Thymus (tissue), 11 donors: ENCODE data around the gene SOX30. TPM values are rescaled to one million over a fixed set of nuclear protein-coding genes. Genes with fewer than 3 reads are reported as not detected.

Source experiments
- DNase-seq, 9 donors: peaks; one replicate each; pipeline ENCODE4 v3.0.0-alpha.2; 2013; ENCODE audit warnings: low spot score in 9 of 9, low read depth in 6 of 9, missing footprints in 1 of 9
- H3K27ac ChIP-seq, 2 donors: one replicate each; pipeline ENCODE4 v1.5.1; 2013; ENCODE audit warnings: control low read depth in 1 of 2, low read depth in 1 of 2, low read length in 1 of 2, mild to moderate bottlenecking in 1 of 2, moderate library complexity in 1 of 2
- H3K27me3 ChIP-seq, 2 donors: one replicate each; pipeline ENCODE4 v1.5.1; 2013; ENCODE audit warnings: low read length in 1 of 2; ENCODE audit not compliant: control insufficient read depth in 2 of 2, insufficient read depth in 1 of 2
- H3K36me3 ChIP-seq, 2 donors: one replicate each; pipeline ENCODE4 v1.5.1; 2013; ENCODE audit warnings: low read length in 1 of 2, mild to moderate bottlenecking in 1 of 2, moderate library complexity in 1 of 2; ENCODE audit not compliant: control insufficient read depth in 2 of 2, insufficient read depth in 2 of 2
- H3K4me1 ChIP-seq, 2 donors: one replicate each; pipeline ENCODE4 v1.5.1; 2013; ENCODE audit warnings: low read length in 2 of 2; ENCODE audit not compliant: control insufficient read depth in 2 of 2, insufficient read depth in 2 of 2
- H3K4me3 ChIP-seq, 2 donors: one replicate each; pipeline ENCODE4 v1.5.1; 2013; ENCODE audit warnings: low read length in 2 of 2, control low read depth in 1 of 2, mild to moderate bottlenecking in 1 of 2
- H3K9me3 ChIP-seq, 2 donors: one replicate each; pipeline ENCODE4 v1.5.1; 2013; ENCODE audit warnings: low read length in 1 of 2, mild to moderate bottlenecking in 1 of 2; ENCODE audit not compliant: control insufficient read depth in 2 of 2, insufficient read depth in 1 of 2
- WGBS: extraction: QIAGEN DNeasy Blood & Tissue Kit; methylation state at CpG from one replicate; pipeline ENCODE4 v1.1.7; 2013; 5-methylcytosine and 5-hydroxymethylcytosine counted together
- polyA plus RNA-seq: library from polyadenylated mRNA; stranded (reverse); fragments of 200-250 nt; gene quantifications from one replicate; pipeline ENCODE4 v1.2.3, GENCODE V29; 2013
- total RNA-seq: library from RNA; stranded (reverse); fragments of 120-200 nt; gene quantifications from one replicate; pipeline ENCODE4 v1.2.4, GENCODE V29; 2013
- donor health status: healthy.

Gene SOX30
- total and polyA plus RNA-seq, 2 donors = 0.16 to 0.24 TPM

DNA sequence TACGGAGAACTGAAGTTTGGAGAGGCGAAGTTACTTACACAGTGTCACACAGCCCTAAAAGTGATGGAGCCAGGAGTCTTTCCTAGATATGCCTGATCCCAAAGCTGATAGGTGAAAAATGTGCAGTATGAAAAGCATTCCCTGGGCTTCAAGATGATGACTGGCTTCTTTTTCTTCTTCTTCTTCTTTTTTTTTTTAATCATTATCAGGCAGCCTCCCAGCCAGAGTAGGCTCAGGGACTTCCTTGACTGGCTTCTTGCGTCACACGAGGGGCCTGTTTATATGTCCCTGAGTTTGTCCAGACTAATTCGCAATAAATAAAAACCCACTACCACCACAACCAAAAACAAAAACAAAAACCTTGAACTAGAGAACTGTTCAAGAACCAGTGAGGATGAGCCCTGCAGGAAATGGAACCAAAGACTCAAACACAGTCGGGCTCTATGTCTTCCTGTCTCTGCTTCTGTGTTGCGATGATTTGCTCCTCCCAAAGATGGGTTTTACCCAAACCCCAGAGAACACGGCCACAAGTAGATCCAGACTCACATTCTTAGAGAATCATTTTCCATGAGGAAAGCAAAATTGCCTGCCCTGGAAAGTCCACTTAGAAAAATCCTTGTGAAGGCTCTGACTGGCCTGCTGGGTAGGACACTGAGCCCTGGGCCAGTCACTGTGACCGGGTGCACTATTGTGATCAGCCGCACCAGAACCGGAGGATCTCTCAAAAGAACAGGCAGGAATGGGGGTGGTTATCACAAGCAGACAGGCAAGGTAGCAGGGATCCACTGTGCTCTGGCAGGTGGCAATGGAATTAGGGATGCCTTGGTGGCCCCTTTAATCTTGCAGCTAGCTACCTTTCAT is 38.6 kb downstream of the SOX30 start:
- peak in 1 of 9 donors; percentile 49 for DNase-seq
- Histone ChIP-seq H3K36me3 (no peaks in the 10 kb centered on the region), H3K9me3 (peaks cover 0 to 3% of the 10 kb centered on the region in 2 donors), H3K4me1 (peaks cover 0 to 20% of the 10 kb centered on the region in 2 donors), H3K27ac (peak overlapping the region in 1 of 2 donors; percentile 54), H3K4me3 (no peak overlapping the region), H3K27me3 (no peaks in the 10 kb centered on the region)
- WGBS = 84% methylated on average over 11 of the region's 11 CpGs

DNA sequence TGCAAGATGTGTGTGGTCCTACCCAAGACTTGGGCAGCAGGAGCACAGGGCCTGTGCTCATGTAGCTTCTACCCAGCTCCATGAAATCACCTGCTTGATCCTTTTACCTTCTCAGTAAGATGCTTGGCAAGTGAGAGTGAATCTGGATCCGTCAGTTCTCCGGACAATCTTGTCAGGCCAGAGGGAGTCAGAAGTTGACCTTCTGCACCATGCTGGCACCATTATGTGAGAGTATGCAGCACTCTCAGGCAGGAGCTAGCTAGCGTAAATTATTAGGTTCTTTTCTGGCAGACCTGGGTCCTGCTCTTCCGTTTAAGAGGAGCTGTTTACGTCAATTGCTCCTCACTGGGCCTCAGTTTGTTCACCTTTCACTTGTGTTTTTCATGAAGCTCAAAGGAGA is 39.7 kb downstream of the SOX30 start:
- DNase-seq = no peak
- peaks cover 0 to 29% of the 10 kb centered on the region in 2 donors for H3K4me1 ChIP-seq
- no peaks in the 10 kb centered on the region for H3K36me3 ChIP-seq
- H3K27me3 ChIP-seq = no peaks in the 10 kb centered on the region
- 98% methylated on average over 5 of the region's 5 CpGs for WGBS
- H3K4me3 ChIP-seq = no peak overlapping the region
- peaks cover 0 to 3% of the 10 kb centered on the region in 2 donors for H3K9me3 ChIP-seq
- peak overlapping the region in 1 of 2 donors; percentile 71 for H3K27ac ChIP-seq

DNA sequence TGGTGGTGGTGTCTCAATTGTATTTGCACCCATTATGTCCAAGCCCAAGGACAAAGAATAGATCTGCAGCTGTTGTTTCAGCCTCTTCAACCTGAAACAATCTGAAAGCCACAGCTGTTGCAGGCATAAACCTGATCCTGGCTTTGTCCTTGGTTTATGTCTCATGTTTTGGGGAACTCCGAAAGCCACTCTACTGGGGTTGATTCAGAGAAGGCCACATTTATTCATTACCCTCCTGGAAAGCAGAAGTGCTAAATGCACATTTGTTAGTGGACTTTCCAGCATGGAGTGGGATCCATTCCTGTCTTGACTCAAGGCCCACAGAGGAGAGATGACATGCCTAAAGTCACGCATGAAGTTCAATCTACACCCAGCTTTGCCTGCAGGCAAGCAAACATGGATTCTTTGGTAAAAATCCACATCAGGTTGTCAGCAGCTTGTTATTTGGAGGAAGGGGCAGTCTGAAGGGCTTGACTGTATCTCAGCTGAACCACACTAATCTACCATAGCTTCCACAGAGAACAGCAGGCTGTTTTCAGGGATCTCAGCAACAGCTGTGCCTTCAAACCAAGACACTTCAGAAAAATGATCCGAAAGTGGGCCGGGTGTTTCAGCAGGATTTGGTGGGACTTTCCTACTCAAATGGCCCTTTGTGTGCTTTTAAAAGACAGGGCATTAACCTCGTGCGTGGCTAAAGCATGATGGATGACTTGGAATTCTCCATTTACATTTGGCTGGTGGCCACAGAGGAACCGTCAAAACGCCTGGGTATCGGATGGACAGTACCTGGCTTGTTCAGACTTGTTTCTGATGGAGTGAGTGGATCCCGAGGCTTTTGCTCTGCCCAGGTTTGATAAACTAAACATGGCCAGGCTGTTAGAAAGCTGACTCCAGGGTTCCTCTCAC is 40.4 kb downstream of the SOX30 start:
- WGBS = 93% methylated on average over 10 of the region's 10 CpGs
- H3K27ac ChIP-seq = peak overlapping the region; percentile 26 to 84

DNA sequence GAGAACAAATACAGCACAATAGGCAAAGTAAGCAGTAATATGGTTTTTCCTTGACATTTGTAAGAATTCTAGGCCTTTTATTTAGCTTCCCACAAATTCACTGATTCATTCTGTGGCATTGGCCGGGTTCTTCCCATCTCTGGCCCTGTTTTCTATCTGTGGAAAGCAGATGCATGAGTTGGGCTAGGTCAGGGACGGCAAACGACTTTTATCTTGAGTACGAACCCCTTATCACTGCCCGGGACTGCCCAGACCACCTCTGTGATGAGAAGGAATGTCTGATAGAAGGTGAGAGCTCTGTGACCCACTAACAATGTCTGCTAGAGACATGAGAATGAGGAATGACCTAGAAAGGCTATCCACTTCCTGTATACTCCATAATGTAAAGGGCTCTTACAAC is 41.2 kb downstream of the SOX30 start:
- Histone ChIP-seq H3K4me3 (no peak overlapping the region), H3K9me3 (peaks cover 0 to 3% of the 10 kb centered on the region in 2 donors), H3K27me3 (no peaks in the 10 kb centered on the region), H3K27ac (peak overlapping the region in 1 of 2 donors; percentile 84), H3K4me1 (peaks cover 0 to 35% of the 10 kb centered on the region in 2 donors), H3K36me3 (no peaks in the 10 kb centered on the region)
- no peak for DNase-seq
- 95% methylated on average over 5 of the region's 5 CpGs for WGBS

More for the DNA sequence above, 40.4 kb downstream of the SOX30 start:
- Histone ChIP-seq H3K4me3 (no peak overlapping the region), H3K27me3 (no peaks in the 10 kb centered on the region), H3K4me1 (peaks cover 0 to 33% of the 10 kb centered on the region in 2 donors), H3K36me3 (no peaks in the 10 kb centered on the region), H3K9me3 (peaks cover 0 to 3% of the 10 kb centered on the region in 2 donors)
- peak in 1 of 9 donors; percentile 44 for DNase-seq

DNA sequence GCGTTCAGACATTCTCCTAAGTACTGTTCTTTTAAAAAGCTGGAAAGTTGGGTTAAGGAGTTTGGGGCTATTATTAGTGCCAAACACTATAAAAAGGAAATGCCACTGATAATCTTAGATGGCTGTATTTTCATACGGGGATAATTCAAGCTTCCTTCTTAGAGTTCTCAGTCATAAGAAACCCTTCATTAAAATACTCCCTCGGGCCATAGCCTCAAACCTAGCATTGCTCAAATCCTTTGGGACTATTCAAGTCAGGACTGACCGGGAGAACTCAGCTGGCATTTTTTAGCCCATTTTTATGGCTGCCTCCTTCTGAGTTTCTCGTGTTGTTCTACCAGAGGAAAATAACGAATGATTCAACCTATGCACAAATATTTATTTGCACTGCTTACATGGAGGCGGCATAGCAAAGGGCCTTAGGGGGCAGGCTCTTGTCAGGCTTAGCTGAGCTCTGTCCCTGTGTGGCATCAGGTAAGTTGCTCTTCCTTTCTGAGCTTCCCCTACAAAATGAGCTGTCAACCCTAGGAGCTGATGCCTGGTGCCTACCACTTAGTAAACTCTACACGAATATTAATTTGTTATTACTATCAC is 43.2 kb downstream of the SOX30 start:
- Histone ChIP-seq H3K27ac (no peak overlapping the region), H3K27me3 (no peaks in the 10 kb centered on the region), H3K4me3 (no peak overlapping the region), H3K9me3 (peaks cover 0 to 3% of the 10 kb centered on the region in 2 donors), H3K4me1 (peaks cover 0 to 36% of the 10 kb centered on the region in 2 donors), H3K36me3 (no peaks in the 10 kb centered on the region)
- WGBS = 89% methylated on average over 8 of the region's 8 CpGs
- no peak for DNase-seq

- Histone ChIP-seq H3K9me3 (peaks cover 0 to 3% of the 10 kb centered on the region in 2 donors), H3K27me3 (no peaks in the 10 kb centered on the region), H3K36me3 (no peaks in the 10 kb centered on the region), H3K27ac (no peak overlapping the region), H3K4me3 (no peak overlapping the region), H3K4me1 (peaks cover 0 to 38% of the 10 kb centered on the region in 2 donors)
- peak in 3 of 9 donors; percentile 41 to 71 (median 51) for DNase-seq
- WGBS = 45% methylated on average over 7 of the region's 7 CpGs
Observed at GRCh38 chr5:157607371-157608161, 44.7 kb downstream of the SOX30 start.

DNA sequence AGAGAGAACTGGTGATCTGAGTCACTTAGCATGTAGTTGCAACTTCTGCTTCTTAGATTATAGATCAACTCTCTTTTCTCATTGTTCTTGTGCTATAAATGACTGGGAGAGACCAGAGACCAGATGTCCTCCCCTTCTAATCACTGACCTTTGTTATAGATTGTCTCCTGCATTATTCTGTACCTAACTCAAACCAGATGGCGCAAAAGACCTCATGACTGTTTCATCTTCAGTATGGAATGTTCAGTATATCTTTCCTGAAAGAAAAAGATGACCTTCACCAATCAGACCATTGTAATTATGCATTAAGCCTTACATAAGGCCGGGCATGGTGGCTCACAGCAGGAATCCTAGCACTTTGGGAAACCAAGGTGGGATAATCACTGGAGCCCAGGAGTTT is 46.2 kb downstream of the SOX30 start:
- Histone ChIP-seq H3K27ac (no peak overlapping the region), H3K4me1 (peaks cover 0 to 38% of the 10 kb centered on the region in 2 donors), H3K27me3 (no peaks in the 10 kb centered on the region), H3K9me3 (peaks cover 0 to 3% of the 10 kb centered on the region in 2 donors), H3K4me3 (no peak overlapping the region), H3K36me3 (no peaks in the 10 kb centered on the region)
- DNase-seq = no peak
- WGBS = over 99% methylated on average over 2 of the region's 2 CpGs
